Right lobe of liver (tissue), 6 donors: Measurements from ENCODE around the gene LDLRAD4. TPM values are rescaled to one million over a fixed set of nuclear protein-coding genes. Genes with fewer than 3 reads are reported as not detected.

Experiments used
- ATAC-seq, 4 donors: fragments of 200-7000 bp; cut with Tn5 transposase; one replicate each; pipeline ENCODE4 v1.9.1; 2020; ENCODE audit warnings: mild to moderate bottlenecking in 4 of 4, moderate library complexity in 4 of 4
- DNase-seq, 3 donors: peaks; one replicate each; pipeline ENCODE4 v3.0.0-alpha.2; 2020
- H3K27ac ChIP-seq, 3 donors: fragments of 200-600 bp; one replicate each; pipeline ENCODE4 v1.8.0; 2022
- H3K27me3 ChIP-seq, 2 donors: fragments of 200-600 bp; one replicate each; pipeline ENCODE4 v1.8.0; 2022
- H3K36me3 ChIP-seq, 4 donors: fragments of 200-600 bp; sonication (generic) in 1 of 4; one replicate each; pipeline versions ENCODE4 v1.5.1 to v1.8.0; 2017 to 2022; ENCODE audit warnings: control low read depth in 1 of 4
- H3K4me1 ChIP-seq, 4 donors: fragments of 200-600 bp; sonication (generic) in 1 of 4; one replicate each; pipeline versions ENCODE4 v1.5.1 to v1.8.0; 2017 to 2022; ENCODE audit warnings: control low read depth in 1 of 4
- H3K4me3 ChIP-seq, 3 donors: fragments of 200-600 bp; one replicate each; pipeline ENCODE4 v1.8.0; 2022
- H3K9me3 ChIP-seq, 4 donors: fragments of 200-600 bp; sonication (generic) in 1 of 4; one replicate each; pipeline versions ENCODE4 v1.5.1 to v1.8.0; 2017 to 2022; ENCODE audit warnings: control low read depth in 1 of 4
- CTCF ChIP-seq, 4 donors: fragments of 200-600 bp in 3 of 4; fragments of 450-650 bp in 1 of 4; IDR thresholded peaks; one replicate each; pipeline versions ENCODE4 v1.5.1 to v1.8.0; 2016 to 2022; ENCODE audit warnings: antibody characterized with exemption in 4 of 4, mild to moderate bottlenecking in 2 of 4
- POLR2A ChIP-seq: fragments of 450-650 bp; IDR thresholded peaks from one replicate; pipeline ENCODE4 v1.6.1; 2017; ENCODE audit warnings: antibody characterized with exemption, mild to moderate bottlenecking
- WGBS: methylation state at CpG from one replicate; pipeline ENCODE4 v1.1.6; 2018; ENCODE audit warnings: low coverage, low lambda C conversion rate; ENCODE audit not compliant: insufficient coverage; ENCODE audit errors: missing lambda C conversion rate; 5-methylcytosine and 5-hydroxymethylcytosine counted together
- intact Hi-C, 2 donors: fragments of 100-400 bp; cut with DNase I; formaldehyde crosslinking; loops; one replicate each; pipeline versions ENCODE4 v1.11.2 to v1.14.1; 2022
- total RNA-seq, 6 experiments: library from RNA; depleted of rRNA in 2 of 6; stranded (reverse); fragments of >200 nt in 2 of 6; fragmentation: NEBNext Ultra II Directional in 3 of 6; extraction: Animal tissue kit (Norgen Biotek cat#: 25700) in 3 of 6; gene quantifications; one replicate each; pipeline versions ENCODE4 v1.1.0 to v1.2.4, GENCODE V29; 2016 to 2023
- donor health status: DM: no; HTN: yes; CAD: no.
- donor health status: DM: no; HTN: no; CAD: no.
- donor health status: DM: no; HTN: no; CAD: no.
- donor health status: DM: no; HTN: yes; CAD: no.
- donor health status: DM: no; HTN: yes; CAD: no.

Gene LDLRAD4
- total RNA-seq, 6 experiments from 2014 or later = 10.6 to 66.4 (median 18.7) TPM

GRCh38 chr18:13379930-13380690 lies 161.6 kb downstream of the LDLRAD4 start:
- no peaks in the 10 kb centered on the region for H3K36me3 ChIP-seq
- H3K27me3 ChIP-seq = no peaks in the 10 kb centered on the region
- peak in 2 of 4 donors; percentile 3 to 25 for ATAC-seq
- H3K9me3 ChIP-seq = no peaks in the 10 kb centered on the region
- intact Hi-C loops = no loop called here
- peaks cover 0 to 14% (median 3%) of the 10 kb centered on the region in 4 donors for H3K4me1 ChIP-seq
- H3K27ac ChIP-seq = no peak overlapping the region
- no peak for DNase-seq
- no peak overlapping the region for H3K4me3 ChIP-seq
- WGBS = 86% methylated on average over 3 of the region's 18 CpGs
- no peak for TF ChIP-seq POLR2A

GRCh38 chr18:13380691-13381070 lies 162.1 kb downstream of the LDLRAD4 start:
- Histone ChIP-seq H3K27ac (no peak overlapping the region), H3K27me3 (no peaks in the 10 kb centered on the region), H3K4me1 (peaks cover 0 to 14% (median 3%) of the 10 kb centered on the region in 4 donors), H3K36me3 (no peaks in the 10 kb centered on the region), H3K4me3 (no peak overlapping the region), H3K9me3 (no peaks in the 10 kb centered on the region)
- DNase-seq (no peak), ATAC-seq (no peak)
- intact Hi-C loops = no loop called here
- WGBS = 87% methylated on average over 2 of the region's 2 CpGs
- no peak for TF ChIP-seq CTCF (IDR thresholded peaks at IDR 0.05)
- no peak for TF ChIP-seq POLR2A

GRCh38 chr18:13381331-13381730 lies 162.8 kb downstream of the LDLRAD4 start:
- TF ChIP-seq POLR2A (no peak), CTCF (IDR thresholded peaks at IDR 0.05) (no peak)

GRCh38 chr18:13381944-13382365 lies 163.4 kb downstream of the LDLRAD4 start:
- intact Hi-C loops = no loop called here
- DNase-seq (no peak), ATAC-seq (peak; percentile 66 to 75 (median 74))
- Histone ChIP-seq H3K4me3 (no peak overlapping the region), H3K9me3 (no peaks in the 10 kb centered on the region), H3K4me1 (peaks cover 0 to 14% (median 3%) of the 10 kb centered on the region in 4 donors), H3K27me3 (no peaks in the 10 kb centered on the region), H3K36me3 (no peaks in the 10 kb centered on the region), H3K27ac (peak overlapping the region; percentile 25 to 76 (median 71))
- 38% methylated on average over 14 of the region's 14 CpGs for WGBS
- TF ChIP-seq POLR2A (no peak), CTCF (IDR thresholded peaks at IDR 0.05) (no peak)

More at GRCh38 chr18:13381331-13381730, 162.8 kb downstream of the LDLRAD4 start:
- Histone ChIP-seq H3K9me3 (no peaks in the 10 kb centered on the region), H3K27ac (peak overlapping the region; percentile 25 to 76 (median 71)), H3K4me1 (peaks cover 0 to 14% (median 3%) of the 10 kb centered on the region in 4 donors), H3K36me3 (no peaks in the 10 kb centered on the region), H3K4me3 (no peak overlapping the region), H3K27me3 (no peaks in the 10 kb centered on the region)
- intact Hi-C loops = no loop called here
- ATAC-seq (no peak), DNase-seq (no peak)
- WGBS = 95% methylated on average over 4 of the region's 9 CpGs

GRCh38 chr18:13382366-13382953 lies 163.9 kb downstream of the LDLRAD4 start:
- TF ChIP-seq POLR2A (no peak), CTCF (IDR thresholded peaks at IDR 0.05) (peak in 1 of 4 donors; percentile 31)
- Histone ChIP-seq H3K4me1 (peaks cover 0 to 14% (median 3%) of the 10 kb centered on the region in 4 donors), H3K4me3 (no peak overlapping the region), H3K27ac (peak overlapping the region; percentile 33 to 77 (median 71)), H3K9me3 (no peaks in the 10 kb centered on the region), H3K36me3 (peaks cover 0 to 2% (median 0%) of the 10 kb centered on the region in 4 donors), H3K27me3 (no peaks in the 10 kb centered on the region)
- 66% methylated on average over 7 of the region's 9 CpGs for WGBS
- DNase-seq (no peak), ATAC-seq (peak; percentile 56 to 84 (median 62))
- intact Hi-C loops = no loop called here
